A673 (cell line): Measurements from ENCODE around the gene SMDT1. TPM values are rescaled to one million over a fixed set of nuclear protein-coding genes. Genes with fewer than 3 reads are reported as not detected.
A peak's percentile ranks its signal among the peaks of the same experiment; 100 is the strongest.

ENCODE experiments used
- BruUV-seq: library from RNA; stranded (reverse); fragments of 400-500 nt; replicated peaks from 2 replicates; lab custom pipeline; 2021; lab: Mats Ljungman, UMichigan
- CTCF ChIA-PET: fragments of 300-600 bp; sonication (Branson Sonifier 250); formaldehyde crosslinking; loops from one replicate; lab custom pipeline; 2022; ENCODE audit warnings: antibody characterized with exemption; lab: Charles Lee
- POLR2A ChIA-PET: fragments of 300-600 bp; sonication (Branson Sonifier 250); formaldehyde crosslinking; loops from one replicate; lab custom pipeline; 2022; ENCODE audit warnings: antibody characterized with exemption; ENCODE audit not compliant: low non-redundant PET; lab: Charles Lee
- DNase-seq: peaks from one replicate; pipeline ENCODE4 v3.0.0-alpha.2; 2015; ENCODE audit warnings: low spot score
- H3K27ac ChIP-seq: fragments of 200-600 bp; sonication (generic); 2 replicates; pipeline ENCODE4 v1.5.1; 2016; ENCODE audit warnings: mixed run types, low read depth, mild to moderate bottlenecking, mixed read lengths, antibody characterized with exemption, low read length; ENCODE audit not compliant: poor library complexity, severe bottlenecking
- H3K27me3 ChIP-seq: fragments of 200-600 bp; sonication (generic); replicated peaks from 2 replicates; pipeline ENCODE4 v1.6.1; 2017; ENCODE audit warnings: mixed run types, low read depth, mild to moderate bottlenecking, mixed read lengths, antibody characterized with exemption, low read length; ENCODE audit not compliant: insufficient read depth, poor library complexity
- H3K36me3 ChIP-seq: fragments of 200-600 bp; sonication (generic); 2 replicates; pipeline ENCODE4 v1.6.1; 2016; ENCODE audit warnings: mixed run types, mild to moderate bottlenecking, mixed read lengths, antibody characterized with exemption, low read length; ENCODE audit not compliant: insufficient read depth, poor library complexity, severe bottlenecking
- H3K4me1 ChIP-seq: fragments of 200-600 bp; sonication (generic); 2 replicates; pipeline ENCODE4 v1.6.1; 2017; ENCODE audit warnings: mixed run types, mild to moderate bottlenecking, mixed read lengths, antibody characterized with exemption, low read length; ENCODE audit not compliant: insufficient read depth, poor library complexity, severe bottlenecking
- H3K4me3 ChIP-seq: fragments of 200-600 bp; sonication (generic); 2 replicates; pipeline ENCODE4 v1.5.1; 2016; ENCODE audit warnings: low read depth, mixed run types, mild to moderate bottlenecking, mixed read lengths, low read length; ENCODE audit not compliant: poor library complexity, severe bottlenecking
- H3K9me3 ChIP-seq: fragments of 200-600 bp; sonication (generic); 2 replicates; pipeline ENCODE4 v1.6.1; 2016; ENCODE audit warnings: mixed run types, low read depth, mild to moderate bottlenecking, mixed read lengths, antibody characterized with exemption, low read length; ENCODE audit not compliant: poor library complexity, severe bottlenecking
- CTCF ChIP-seq: fragments of 300-800, 200-600 bp; sonication (generic); conservative IDR thresholded peaks from 2 replicates; pipeline ENCODE4 v1.5.1; 2017; ENCODE audit warnings: low read depth, mild to moderate bottlenecking, antibody characterized with exemption, low read length, moderate library complexity, mixed read lengths
- EZH2 ChIP-seq: fragments of 200-600 bp; sonication (generic); IDR thresholded peaks from 2 replicates; pipeline ENCODE4 v1.6.1; 2017; ENCODE audit warnings: borderline replicate concordance, low read depth, mild to moderate bottlenecking, mixed read lengths, antibody characterized with exemption, low read length; ENCODE audit not compliant: poor library complexity, severe bottlenecking
- intact Hi-C: fragments of 100-400 bp; cut with micrococcal nuclease; formaldehyde crosslinking; loops from one replicate; pipeline ENCODE4 v1.10.0; 2022; ENCODE audit not compliant: unreplicated experiment
- total RNA-seq: library from RNA; stranded (reverse); gene quantifications from 2 replicates; pipeline ENCODE4 v1.2.3, GENCODE V29; 2021

Gene SMDT1
- total RNA-seq, 1 experiment from 2014 or later: 61.8 TPM

GRCh38 chr22:42050641-42051180, 28.8 kb upstream of the SMDT1 start:
- no peak for TF ChIP-seq EZH2
- TF ChIP-seq CTCF: no peak
- Histone ChIP-seq H3K4me3 (no peak overlapping the region), H3K36me3 (no peaks in the 10 kb centered on the region), H3K27ac (no peak overlapping the region), H3K4me1 (no peaks in the 10 kb centered on the region), H3K27me3 (no peaks in the 10 kb centered on the region), H3K9me3 (no peaks in the 10 kb centered on the region)
- BruUV-seq: no TSS peak
- CTCF ChIA-PET: no interaction called here
- POLR2A ChIA-PET: no interaction called here
- intact Hi-C loops: no loop called here
- no peak for DNase-seq

DNA sequence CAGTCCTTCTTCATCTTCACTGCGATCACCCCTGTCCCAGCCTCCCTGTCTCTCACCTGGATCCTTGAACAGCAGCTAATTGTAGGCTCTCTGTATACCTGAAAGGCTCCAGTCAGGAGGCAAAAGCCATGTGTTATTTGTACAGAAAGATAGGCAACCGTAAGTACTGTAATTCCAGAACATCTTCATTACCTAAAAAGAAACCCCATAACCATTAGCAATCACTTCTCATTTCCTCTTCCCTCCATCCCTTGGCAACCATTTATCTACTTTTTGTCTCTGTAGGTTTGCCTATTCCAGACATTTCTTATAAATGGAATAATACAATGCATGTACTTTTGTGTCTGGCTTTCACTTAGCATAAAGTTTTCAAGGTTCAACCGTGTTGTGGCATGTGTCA, 26.7 kb upstream of the SMDT1 start:
- CTCF ChIA-PET: no interaction called here
- Histone ChIP-seq H3K4me3 (no peak overlapping the region), H3K27ac (no peak overlapping the region), H3K4me1 (no peaks in the 10 kb centered on the region), H3K9me3 (peaks cover 13% of the 10 kb centered on the region), H3K27me3 (no peaks in the 10 kb centered on the region), H3K36me3 (no peaks in the 10 kb centered on the region)
- DNase-seq: no peak
- POLR2A ChIA-PET: no interaction called here
- no peak for TF ChIP-seq CTCF
- no peak for TF ChIP-seq EZH2
- intact Hi-C loops: no loop called here
- no TSS peak for BruUV-seq

DNA sequence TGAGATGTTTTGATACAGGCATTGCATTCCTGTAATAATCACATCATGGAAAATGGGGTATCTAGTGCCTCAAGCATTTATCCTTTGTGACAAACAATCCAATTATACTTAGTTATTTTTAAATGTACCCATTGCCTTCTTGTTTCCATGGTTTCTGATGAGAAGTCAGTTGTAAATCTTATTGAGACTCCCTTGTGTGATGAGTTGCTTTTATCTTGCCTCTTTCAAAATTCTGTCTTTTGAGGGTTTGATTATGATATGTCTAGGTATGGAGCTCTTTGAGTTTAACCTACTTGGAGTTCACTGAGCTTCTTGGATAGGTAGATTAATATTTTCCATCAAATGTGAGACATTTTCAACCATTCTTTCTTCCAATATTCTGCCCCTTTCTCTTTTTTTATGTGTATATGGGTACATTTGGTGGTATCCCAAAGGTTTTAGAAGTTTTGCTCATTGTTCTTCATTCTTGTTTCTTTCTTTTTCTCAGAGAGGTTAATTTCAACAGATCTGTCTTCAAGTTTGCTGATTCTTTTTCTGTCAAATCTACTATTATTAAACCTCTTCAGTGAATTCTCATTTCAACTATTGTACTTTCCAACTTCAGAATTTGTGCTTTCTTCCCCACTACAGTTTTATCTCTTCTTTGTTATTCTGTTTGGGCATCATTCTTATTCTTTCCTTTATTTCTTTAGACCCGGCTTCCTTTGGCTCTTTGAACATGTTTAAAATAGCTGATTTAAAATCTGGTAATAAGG, 22.6 kb upstream of the SMDT1 start:
- DNase-seq: no peak
- Histone ChIP-seq H3K36me3 (peaks cover 13% of the 10 kb centered on the region), H3K4me3 (no peak overlapping the region), H3K27me3 (no peaks in the 10 kb centered on the region), H3K27ac (no peak overlapping the region), H3K4me1 (no peaks in the 10 kb centered on the region), H3K9me3 (peaks cover 16% of the 10 kb centered on the region)
- intact Hi-C loops: no loop called here
- no peak for TF ChIP-seq EZH2
- no peak for TF ChIP-seq CTCF
- ChIA-PET CTCF (no interaction called here), POLR2A (no interaction called here)
- TSS peak; percentile 19 for BruUV-seq
